Liver (tissue), 10 donors: ENCODE results near the gene FOXR1. TPM values are rescaled to one million over a fixed set of nuclear protein-coding genes. Genes with fewer than 3 reads are reported as not detected.

Experiments used
- DNase-seq: peaks from one replicate; pipeline ENCODE4 v3.0.0-alpha.2; 2017; ENCODE audit warnings: low spot score
- H3K27ac ChIP-seq, 2 donors: one replicate each; pipeline ENCODE4 v1.7.0; 2013; ENCODE audit warnings: inconsistent platforms in 2 of 2, low read length in 2 of 2, control low read depth in 1 of 2, low read depth in 1 of 2, mild to moderate bottlenecking in 1 of 2
- H3K27me3 ChIP-seq, 4 donors: one replicate each; pipeline versions ENCODE4 v1.6.1 to v1.7.0; 2013; ENCODE audit warnings: low read length in 3 of 4, inconsistent platforms in 1 of 4, mild to moderate bottlenecking in 1 of 4, moderate library complexity in 1 of 4; ENCODE audit not compliant: control insufficient read depth in 4 of 4, insufficient read depth in 4 of 4
- H3K36me3 ChIP-seq, 4 donors: one replicate each; pipeline versions ENCODE4 v1.6.1 to v1.7.0; 2013; ENCODE audit warnings: low read length in 3 of 4, mild to moderate bottlenecking in 3 of 4, low read depth in 1 of 4, moderate library complexity in 1 of 4; ENCODE audit not compliant: control insufficient read depth in 4 of 4, insufficient read depth in 3 of 4
- H3K4me1 ChIP-seq, 4 donors: one replicate each; pipeline versions ENCODE4 v1.6.1 to v1.7.0; 2013; ENCODE audit warnings: low read length in 3 of 4, mild to moderate bottlenecking in 3 of 4, moderate library complexity in 1 of 4; ENCODE audit not compliant: control insufficient read depth in 4 of 4, insufficient read depth in 4 of 4
- H3K4me3 ChIP-seq, 3 donors: one replicate each; pipeline versions ENCODE4 v1.6.1 to v1.7.0; 2013; ENCODE audit warnings: low read length in 3 of 3, control low read depth in 1 of 3, low read depth in 1 of 3, mild to moderate bottlenecking in 1 of 3
- H3K9ac ChIP-seq, 2 donors: one replicate each; pipeline ENCODE4 v1.7.0; 2013; ENCODE audit warnings: low read length in 2 of 2, mild to moderate bottlenecking in 2 of 2, moderate library complexity in 2 of 2, control low read depth in 1 of 2, low read depth in 1 of 2
- H3K9me3 ChIP-seq, 4 donors: one replicate each; pipeline versions ENCODE4 v1.6.1 to v1.7.0; 2013; ENCODE audit warnings: low read length in 3 of 4; ENCODE audit not compliant: control insufficient read depth in 4 of 4
- EGR1 ChIP-seq, 2 donors: IDR thresholded peaks; 2 replicates each; pipeline ENCODE4 v1.6.1; 2016 to 2018; ENCODE audit warnings: antibody characterized with exemption in 2 of 2, low read depth in 2 of 2
- FOXA1 ChIP-seq: IDR thresholded peaks from 2 replicates; pipeline ENCODE4 v1.6.1; 2016; ENCODE audit warnings: antibody characterized with exemption
- FOXA2 ChIP-seq: IDR thresholded peaks from 2 replicates; pipeline ENCODE4 v1.6.1; 2016; ENCODE audit warnings: antibody characterized with exemption
- GABPA ChIP-seq, 2 donors: IDR thresholded peaks in 1 of 2; conservative IDR thresholded peaks in 1 of 2; 2 replicates each; pipeline ENCODE4 v1.6.1; 2016; ENCODE audit warnings: antibody characterized with exemption in 2 of 2, mild to moderate bottlenecking in 1 of 2, moderate library complexity in 1 of 2
- HNF4A ChIP-seq, 2 donors: conservative IDR thresholded peaks; 2 replicates each; pipeline ENCODE4 v1.6.1; 2016; ENCODE audit warnings: antibody characterized with exemption in 2 of 2, mild to moderate bottlenecking in 2 of 2
- HNF4G ChIP-seq: IDR thresholded peaks from 2 replicates; pipeline ENCODE4 v1.6.1; 2016; ENCODE audit warnings: antibody characterized with exemption
- JUND ChIP-seq, 2 donors: IDR thresholded peaks; 2 replicates each; pipeline ENCODE4 v1.6.1; 2016; ENCODE audit warnings: antibody characterized with exemption in 2 of 2
- NR2F2 ChIP-seq: IDR thresholded peaks from 2 replicates; pipeline ENCODE4 v1.6.1; 2016; ENCODE audit warnings: antibody characterized with exemption
- RAD21 ChIP-seq, 2 donors: IDR thresholded peaks; 2 replicates each; pipeline ENCODE4 v1.6.1; 2016; ENCODE audit warnings: antibody characterized with exemption in 2 of 2, mild to moderate bottlenecking in 2 of 2
- RXRA ChIP-seq, 2 donors: IDR thresholded peaks; 2 replicates each; pipeline ENCODE4 v1.6.1; 2017 to 2018; ENCODE audit warnings: antibody characterized with exemption in 2 of 2, mild to moderate bottlenecking in 1 of 2
- SP1 ChIP-seq: IDR thresholded peaks from 2 replicates; pipeline ENCODE4 v1.6.1; 2018; ENCODE audit warnings: antibody characterized with exemption, mild to moderate bottlenecking
- TAF1 ChIP-seq: conservative IDR thresholded peaks from 2 replicates; pipeline ENCODE4 v1.6.1; 2016; ENCODE audit warnings: antibody characterized with exemption, mild to moderate bottlenecking
- YY1 ChIP-seq: IDR thresholded peaks from 2 replicates; pipeline ENCODE4 v1.6.1; 2016; ENCODE audit warnings: antibody characterized with exemption, mild to moderate bottlenecking
- WGBS: extraction: QIAGEN DNeasy Blood & Tissue Kit; methylation state at CpG from one replicate; pipeline ENCODE4 v1.1.7; 2013; 5-methylcytosine and 5-hydroxymethylcytosine counted together
- polyA plus RNA-seq, 2 donors: library from polyadenylated mRNA; stranded (reverse) in 1 of 2; unstranded in 1 of 2; fragments of 200-250 nt in 1 of 2; fragments of >200 nt in 1 of 2; fragmentation: Nextera tagmentation in 1 of 2; extraction: Ambion mirVana in 1 of 2; gene quantifications; one replicate each; pipeline versions ENCODE4 v1.2.1 to v1.2.3, GENCODE V29; 2013 to 2015
- small RNA-seq: library from RNA; depleted of rRNA; stranded (forward); fragments of <200 nt; gene quantifications from one replicate; pipeline ENCODE3, GENCODE V24; 2014
- total RNA-seq, 2 donors: library from RNA; depleted of rRNA; stranded (reverse); fragments of >200 nt; gene quantifications; one replicate each; pipeline ENCODE4 v1.2.3, GENCODE V29; 2014
- TF ChIP-seq, protein P1 (sequence below): IDR thresholded peaks from 2 replicates; pipeline ENCODE4 v1.6.1; 2016; ENCODE audit warnings: antibody characterized with exemption
- TF ChIP-seq, protein P2 (sequence below): IDR thresholded peaks from 2 replicates; pipeline ENCODE4 v1.6.1; 2016; ENCODE audit warnings: antibody characterized with exemption, mild to moderate bottlenecking
- TF ChIP-seq, protein P3 (sequence below): fragments of 150-350 bp; IDR thresholded peaks from 2 replicates; pipeline ENCODE4 v1.5.1; 2017; ENCODE audit warnings: improper control_type of control experiment, low read depth, low read length; ENCODE audit not compliant: missing input control
- TF ChIP-seq, protein P4 (sequence below): IDR thresholded peaks from 2 replicates; pipeline ENCODE4 v1.6.1; 2016; ENCODE audit warnings: antibody characterized with exemption
- TF ChIP-seq, protein P5 (sequence below): IDR thresholded peaks from 2 replicates; pipeline ENCODE4 v1.6.1; 2016; ENCODE audit warnings: antibody characterized with exemption
- donor health status: healthy.
- donor health status: healthy.
- donor health status: healthy.
- donor health status: healthy.
- donor health status: healthy.

Gene FOXR1
- total and polyA plus RNA-seq, 4 donors, result not detected

DNA sequence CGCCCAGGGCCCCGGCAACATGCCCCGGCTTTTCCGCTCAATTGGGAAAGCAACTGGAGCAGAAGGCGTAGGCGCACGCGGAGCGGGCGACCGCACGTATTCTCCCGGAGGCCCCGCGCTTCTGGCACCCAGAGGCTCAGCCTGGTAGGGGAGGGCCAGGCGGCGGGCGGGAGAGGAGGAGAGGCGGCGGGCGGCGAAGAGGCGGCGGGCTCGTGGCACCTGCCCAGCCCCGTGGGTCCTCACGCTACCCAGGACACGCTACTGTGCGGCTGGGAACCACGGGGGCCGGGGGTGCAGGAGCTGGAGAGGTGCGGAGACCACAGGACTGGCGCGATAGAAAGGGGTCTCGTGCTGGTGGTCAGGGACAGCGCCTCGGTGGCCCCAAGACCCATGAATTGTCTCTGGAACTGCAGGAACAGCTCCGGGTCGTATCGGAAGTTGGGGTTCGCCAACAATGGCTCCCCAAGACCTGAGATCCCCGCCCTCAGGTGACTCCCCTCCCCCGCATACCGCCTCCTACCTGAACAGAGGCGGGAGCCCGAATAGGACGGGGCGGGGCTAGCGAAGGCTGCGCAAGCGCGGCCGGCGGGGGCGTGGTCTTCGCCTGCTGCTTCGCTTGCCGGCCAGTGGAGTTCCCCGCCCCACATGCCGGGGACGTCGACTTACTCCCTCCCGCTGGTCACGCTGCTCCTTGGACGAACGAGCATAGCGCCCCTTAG, 58.9 kb downstream of the FOXR1 start, which contains the start of gene SLC37A4:
TSS of gene SLC37A4 (minus strand) at position 549 of the 719 bp plus-strand sequence.
- Histone ChIP-seq H3K9me3 (no peaks in the 10 kb centered on the region), H3K9ac (peak within 1 kb of the TSS; percentile 77 to 79), H3K36me3 (peaks cover 0 to 4% (median 2%) of the 10 kb centered on the region in 4 donors), H3K27ac (peak within 1 kb of the TSS; percentile 92 to 97), H3K27me3 (no peaks in the 10 kb centered on the region), H3K4me3 (peak within 1 kb of the TSS; percentile 71 to 86 (median 85)), H3K4me1 (peaks cover 5 to 41% (median 25%) of the 10 kb centered on the region in 4 donors)
- DNase-seq, result peak; percentile 99
- under 1% methylated on average over 67 of the region's 67 CpGs for WGBS
- TF ChIP-seq FOXA1 (no peak), EGR1 (IDR thresholded peaks at IDR 0.05; ENCODE audit: low read depth in 2 of 2) (peak; percentile 40 to 50), GABPA (IDR thresholded peaks at IDR 0.05 in 1 of 2, conservative IDR thresholded peaks at IDR 0.05 in 1 of 2) (peak in 1 of 2 donors; percentile 74), HNF4G (no peak), RXRA (IDR thresholded peaks at IDR 0.05) (peak; percentile 25 to 65), JUND (IDR thresholded peaks at IDR 0.05) (no peak), RAD21 (IDR thresholded peaks at IDR 0.05) (peak; percentile 87 to 91), YY1 (peak; percentile 63), SP1 (peak; percentile 77), TAF1 (no peak), NR2F2 (peak; percentile 26), FOXA2 (peak; percentile 29), HNF4A (conservative IDR thresholded peaks at IDR 0.05) (peak; percentile 45 to 50)
- TF ChIP-seq, protein P1, sequence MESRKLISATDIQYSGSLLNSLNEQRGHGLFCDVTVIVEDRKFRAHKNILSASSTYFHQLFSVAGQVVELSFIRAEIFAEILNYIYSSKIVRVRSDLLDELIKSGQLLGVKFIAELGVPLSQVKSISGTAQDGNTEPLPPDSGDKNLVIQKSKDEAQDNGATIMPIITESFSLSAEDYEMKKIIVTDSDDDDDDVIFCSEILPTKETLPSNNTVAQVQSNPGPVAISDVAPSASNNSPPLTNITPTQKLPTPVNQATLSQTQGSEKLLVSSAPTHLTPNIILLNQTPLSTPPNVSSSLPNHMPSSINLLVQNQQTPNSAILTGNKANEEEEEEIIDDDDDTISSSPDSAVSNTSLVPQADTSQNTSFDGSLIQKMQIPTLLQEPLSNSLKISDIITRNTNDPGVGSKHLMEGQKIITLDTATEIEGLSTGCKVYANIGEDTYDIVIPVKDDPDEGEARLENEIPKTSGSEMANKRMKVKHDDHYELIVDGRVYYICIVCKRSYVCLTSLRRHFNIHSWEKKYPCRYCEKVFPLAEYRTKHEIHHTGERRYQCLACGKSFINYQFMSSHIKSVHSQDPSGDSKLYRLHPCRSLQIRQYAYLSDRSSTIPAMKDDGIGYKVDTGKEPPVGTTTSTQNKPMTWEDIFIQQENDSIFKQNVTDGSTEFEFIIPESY, result no peak
- TF ChIP-seq, protein P2, sequence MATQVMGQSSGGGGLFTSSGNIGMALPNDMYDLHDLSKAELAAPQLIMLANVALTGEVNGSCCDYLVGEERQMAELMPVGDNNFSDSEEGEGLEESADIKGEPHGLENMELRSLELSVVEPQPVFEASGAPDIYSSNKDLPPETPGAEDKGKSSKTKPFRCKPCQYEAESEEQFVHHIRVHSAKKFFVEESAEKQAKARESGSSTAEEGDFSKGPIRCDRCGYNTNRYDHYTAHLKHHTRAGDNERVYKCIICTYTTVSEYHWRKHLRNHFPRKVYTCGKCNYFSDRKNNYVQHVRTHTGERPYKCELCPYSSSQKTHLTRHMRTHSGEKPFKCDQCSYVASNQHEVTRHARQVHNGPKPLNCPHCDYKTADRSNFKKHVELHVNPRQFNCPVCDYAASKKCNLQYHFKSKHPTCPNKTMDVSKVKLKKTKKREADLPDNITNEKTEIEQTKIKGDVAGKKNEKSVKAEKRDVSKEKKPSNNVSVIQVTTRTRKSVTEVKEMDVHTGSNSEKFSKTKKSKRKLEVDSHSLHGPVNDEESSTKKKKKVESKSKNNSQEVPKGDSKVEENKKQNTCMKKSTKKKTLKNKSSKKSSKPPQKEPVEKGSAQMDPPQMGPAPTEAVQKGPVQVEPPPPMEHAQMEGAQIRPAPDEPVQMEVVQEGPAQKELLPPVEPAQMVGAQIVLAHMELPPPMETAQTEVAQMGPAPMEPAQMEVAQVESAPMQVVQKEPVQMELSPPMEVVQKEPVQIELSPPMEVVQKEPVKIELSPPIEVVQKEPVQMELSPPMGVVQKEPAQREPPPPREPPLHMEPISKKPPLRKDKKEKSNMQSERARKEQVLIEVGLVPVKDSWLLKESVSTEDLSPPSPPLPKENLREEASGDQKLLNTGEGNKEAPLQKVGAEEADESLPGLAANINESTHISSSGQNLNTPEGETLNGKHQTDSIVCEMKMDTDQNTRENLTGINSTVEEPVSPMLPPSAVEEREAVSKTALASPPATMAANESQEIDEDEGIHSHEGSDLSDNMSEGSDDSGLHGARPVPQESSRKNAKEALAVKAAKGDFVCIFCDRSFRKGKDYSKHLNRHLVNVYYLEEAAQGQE, result peak; percentile 30
- TF ChIP-seq, protein P3, sequence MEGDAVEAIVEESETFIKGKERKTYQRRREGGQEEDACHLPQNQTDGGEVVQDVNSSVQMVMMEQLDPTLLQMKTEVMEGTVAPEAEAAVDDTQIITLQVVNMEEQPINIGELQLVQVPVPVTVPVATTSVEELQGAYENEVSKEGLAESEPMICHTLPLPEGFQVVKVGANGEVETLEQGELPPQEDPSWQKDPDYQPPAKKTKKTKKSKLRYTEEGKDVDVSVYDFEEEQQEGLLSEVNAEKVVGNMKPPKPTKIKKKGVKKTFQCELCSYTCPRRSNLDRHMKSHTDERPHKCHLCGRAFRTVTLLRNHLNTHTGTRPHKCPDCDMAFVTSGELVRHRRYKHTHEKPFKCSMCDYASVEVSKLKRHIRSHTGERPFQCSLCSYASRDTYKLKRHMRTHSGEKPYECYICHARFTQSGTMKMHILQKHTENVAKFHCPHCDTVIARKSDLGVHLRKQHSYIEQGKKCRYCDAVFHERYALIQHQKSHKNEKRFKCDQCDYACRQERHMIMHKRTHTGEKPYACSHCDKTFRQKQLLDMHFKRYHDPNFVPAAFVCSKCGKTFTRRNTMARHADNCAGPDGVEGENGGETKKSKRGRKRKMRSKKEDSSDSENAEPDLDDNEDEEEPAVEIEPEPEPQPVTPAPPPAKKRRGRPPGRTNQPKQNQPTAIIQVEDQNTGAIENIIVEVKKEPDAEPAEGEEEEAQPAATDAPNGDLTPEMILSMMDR, result no peak
- TF ChIP-seq, protein P4, sequence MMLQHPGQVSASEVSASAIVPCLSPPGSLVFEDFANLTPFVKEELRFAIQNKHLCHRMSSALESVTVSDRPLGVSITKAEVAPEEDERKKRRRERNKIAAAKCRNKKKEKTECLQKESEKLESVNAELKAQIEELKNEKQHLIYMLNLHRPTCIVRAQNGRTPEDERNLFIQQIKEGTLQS, result no peak
- TF ChIP-seq, protein P5, sequence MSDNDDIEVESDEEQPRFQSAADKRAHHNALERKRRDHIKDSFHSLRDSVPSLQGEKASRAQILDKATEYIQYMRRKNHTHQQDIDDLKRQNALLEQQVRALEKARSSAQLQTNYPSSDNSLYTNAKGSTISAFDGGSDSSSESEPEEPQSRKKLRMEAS, result no peak

Small RNAs within 50 kb of the gene (small RNA-seq; reads per million reads assigned to genes)
- gene AP003392.2, result not detected
- not detected for gene RF00017
- not detected for gene RF00019
- gene RN7SL688P, result not detected

Other genes starting within 250 kb of the FOXR1 start
- gene DDX6, start 180.6 kb upstream of the FOXR1 start, total RNA-seq, result 10 to 100 TPM; 74.5 to 98.4 TPM
- 10 to 100 TPM; 11.3 to 13.2 TPM for gene DDX6, start 180.6 kb upstream of the FOXR1 start, polyA plus RNA-seq
- gene CXCR5, start 87.9 kb upstream of the FOXR1 start, total RNA-seq, result not detected
- under 1 TPM; 0.06 to 0.92 TPM for gene CXCR5, start 87.9 kb upstream of the FOXR1 start, polyA plus RNA-seq
- 10 to 100 TPM in 1 of 2 donors, 1 to 10 TPM in 1; 6.1 to 10.2 TPM for gene BCL9L, start 45.8 kb upstream of the FOXR1 start, total RNA-seq
- gene BCL9L, start 45.8 kb upstream of the FOXR1 start, polyA plus RNA-seq, result 10 to 100 TPM in 1 of 2 donors, 1 to 10 TPM in 1; 2.2 to 11.6 TPM
- not detected for gene UPK2, start 15.5 kb upstream of the FOXR1 start, total RNA-seq
- gene UPK2, start 15.5 kb upstream of the FOXR1 start, polyA plus RNA-seq, result not detected
- 10 to 100 TPM; 12.0 to 33.6 TPM for gene CENATAC, start 26.4 kb downstream of the FOXR1 start, total RNA-seq
- 10 to 100 TPM in 1 of 2 donors, 1 to 10 TPM in 1; 6.0 to 14.5 TPM for gene CENATAC, start 26.4 kb downstream of the FOXR1 start, polyA plus RNA-seq
- gene RPS25, start 46.6 kb downstream of the FOXR1 start, total RNA-seq, result 100 to 1,000 TPM; 228 to 294 TPM
- gene RPS25, start 46.6 kb downstream of the FOXR1 start, polyA plus RNA-seq, result 100 to 1,000 TPM; 477 to 499 TPM
- 10 to 100 TPM; 32.8 to 35.7 TPM for gene TRAPPC4, start 47.0 kb downstream of the FOXR1 start, total RNA-seq
- 10 to 100 TPM; 21.1 to 32.1 TPM for gene TRAPPC4, start 47.0 kb downstream of the FOXR1 start, polyA plus RNA-seq
- 100 to 1,000 TPM in 1 of 2 donors, 10 to 100 TPM in 1; 62.7 to 184 TPM for gene SLC37A4, start 59.1 kb downstream of the FOXR1 start, total RNA-seq
- 10 to 100 TPM; 93.8 to 98.7 TPM for gene SLC37A4, start 59.1 kb downstream of the FOXR1 start, polyA plus RNA-seq
- gene HYOU1, start 85.4 kb downstream of the FOXR1 start, total RNA-seq, result 100 to 1,000 TPM in 1 of 2 donors, 10 to 100 TPM in 1; 46.3 to 270 TPM
- 100 to 1,000 TPM in 1 of 2 donors, 10 to 100 TPM in 1; 41.6 to 191 TPM for gene HYOU1, start 85.4 kb downstream of the FOXR1 start, polyA plus RNA-seq
- gene VPS11, start 96.1 kb downstream of the FOXR1 start, total RNA-seq, result 10 to 100 TPM; 12.9 to 17.4 TPM
- gene VPS11, start 96.1 kb downstream of the FOXR1 start, polyA plus RNA-seq, result 10 to 100 TPM in 1 of 2 donors, 1 to 10 TPM in 1; 7.2 to 11.5 TPM
- gene HMBS, start 113.1 kb downstream of the FOXR1 start, total RNA-seq, result 100 to 1,000 TPM in 1 of 2 donors, 10 to 100 TPM in 1; 10.5 to 224 TPM
- 10 to 100 TPM; 21.2 to 32.2 TPM for gene HMBS, start 113.1 kb downstream of the FOXR1 start, polyA plus RNA-seq
- gene DPAGT1, start 130.1 kb downstream of the FOXR1 start, total RNA-seq, result 10 to 100 TPM; 12.8 to 40.5 TPM
- 10 to 100 TPM; 34.3 to 48.0 TPM for gene DPAGT1, start 130.1 kb downstream of the FOXR1 start, polyA plus RNA-seq
- 1 to 10 TPM; 3.5 to 6.1 TPM for gene C2CD2L, start 135.6 kb downstream of the FOXR1 start, total RNA-seq
- gene C2CD2L, start 135.6 kb downstream of the FOXR1 start, polyA plus RNA-seq, result 1 to 10 TPM; 2.5 to 6.3 TPM
- 10 to 100 TPM; 10.2 to 14.3 TPM for gene HINFP, start 149.8 kb downstream of the FOXR1 start, total RNA-seq
- 1 to 10 TPM; 6.4 to 6.5 TPM for gene HINFP, start 149.8 kb downstream of the FOXR1 start, polyA plus RNA-seq
- under 1 TPM; 0.05 to 0.17 TPM for gene ABCG4, start 177.3 kb downstream of the FOXR1 start, total RNA-seq
- gene ABCG4, start 177.3 kb downstream of the FOXR1 start, polyA plus RNA-seq, result under 1 TPM in 1 of 2 donors, not detected in 1; 0.03 TPM
- 10 to 100 TPM; 11.0 to 12.0 TPM for gene NLRX1, start 197.0 kb downstream of the FOXR1 start, total RNA-seq
- 1 to 10 TPM; 4.2 to 9.8 TPM for gene NLRX1, start 197.0 kb downstream of the FOXR1 start, polyA plus RNA-seq
- under 1 TPM in 1 of 2 donors, not detected in 1; 0.17 TPM for gene NHERF4, start 213.7 kb downstream of the FOXR1 start, total RNA-seq
- under 1 TPM in 1 of 2 donors, not detected in 1; 0.03 TPM for gene NHERF4, start 213.7 kb downstream of the FOXR1 start, polyA plus RNA-seq
- gene CBL, start 234.6 kb downstream of the FOXR1 start, total RNA-seq, result 1 to 10 TPM; 5.3 to 5.5 TPM
- gene CBL, start 234.6 kb downstream of the FOXR1 start, polyA plus RNA-seq, result 1 to 10 TPM; 1.6 to 1.7 TPM